ENCODE results near the gene TCAIM.

- TF ChIP-seq POLR2AphosphoS5 (IDR thresholded peaks at IDR 0.05) (no peak), CTCF (IDR thresholded peaks at IDR 0.05) (no peak)
Measured at GRCh38 chr3:44339181-44340057, 853 bp downstream of the TCAIM start.

Measured in breast epithelium (tissue), 3 donors.